Neural crest cell (in vitro differentiated cells): Measurements from ENCODE around the gene GPR158. TPM values are rescaled to one million over a fixed set of nuclear protein-coding genes. Genes with fewer than 3 reads are reported as not detected.

Experiments
- DNase-seq: peaks from one replicate; pipeline ENCODE4 v3.0.0; 2021; ENCODE audit warnings: low read depth, mixed read lengths, low spot score
- H3K27ac Mint-ChIP-seq: one replicate; pipeline ENCODE4 v1.8.0; 2021; ENCODE audit warnings: mild to moderate bottlenecking, mixed read lengths; ENCODE audit not compliant: unreplicated experiment
- H3K27me3 Mint-ChIP-seq: 2 replicates; pipeline ENCODE4 v1.8.0; 2021; ENCODE audit warnings: low read depth, mild to moderate bottlenecking, mixed read lengths
- H3K36me3 Mint-ChIP-seq: 2 replicates; pipeline ENCODE4 v1.8.0; 2021; ENCODE audit warnings: low read depth, mild to moderate bottlenecking, mixed read lengths
- H3K4me1 Mint-ChIP-seq: 2 replicates; pipeline ENCODE4 v1.8.0; 2021; ENCODE audit warnings: mixed read lengths
- H3K4me3 Mint-ChIP-seq: one replicate; pipeline ENCODE4 v1.8.0; 2021; ENCODE audit warnings: mild to moderate bottlenecking, mixed read lengths
- H3K9me3 Mint-ChIP-seq: 2 replicates; pipeline ENCODE4 v1.8.0; 2021; ENCODE audit warnings: mixed read lengths
- total RNA-seq: library from RNA; stranded (reverse); gene quantifications from 2 replicates; pipeline ENCODE4 v1.2.1, GENCODE V29; 2021
- TF ChIP-seq, protein P1 (sequence below): fragments of 200-600 bp; sonication (generic); conservative IDR thresholded peaks from 2 replicates; pipeline ENCODE4 v1.5.0; 2021; ENCODE audit warnings: antibody characterized with exemption, mild to moderate bottlenecking

The GPR158 gene
- total RNA-seq, 1 donor from 2014 or later, result 0.26 TPM

DNA sequence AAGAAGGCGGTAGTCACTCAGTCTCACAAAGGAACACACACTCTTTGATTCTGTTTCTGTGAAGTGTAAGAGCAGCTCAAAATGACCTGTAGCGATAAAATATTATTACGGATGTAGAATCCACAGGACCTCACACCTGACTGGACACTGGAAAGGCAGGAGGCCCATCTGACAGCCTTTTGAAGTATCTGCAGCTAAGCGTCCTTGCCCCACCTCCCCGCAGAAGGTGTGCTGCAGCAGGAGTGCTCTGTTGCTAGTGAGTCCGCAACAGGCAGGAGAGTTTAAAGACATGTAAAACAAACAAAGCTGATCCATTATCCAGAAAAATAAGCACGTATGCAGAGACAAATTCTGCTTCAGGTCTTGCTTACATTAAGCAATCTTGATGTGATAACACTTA is 355.5 kb downstream of the GPR158 start:
- no peaks in the 10 kb centered on the region for H3K4me1 Mint-ChIP-seq
- no peak overlapping the region for H3K27ac Mint-ChIP-seq
- no peaks in the 10 kb centered on the region for H3K9me3 Mint-ChIP-seq
- TF ChIP-seq, protein P1, sequence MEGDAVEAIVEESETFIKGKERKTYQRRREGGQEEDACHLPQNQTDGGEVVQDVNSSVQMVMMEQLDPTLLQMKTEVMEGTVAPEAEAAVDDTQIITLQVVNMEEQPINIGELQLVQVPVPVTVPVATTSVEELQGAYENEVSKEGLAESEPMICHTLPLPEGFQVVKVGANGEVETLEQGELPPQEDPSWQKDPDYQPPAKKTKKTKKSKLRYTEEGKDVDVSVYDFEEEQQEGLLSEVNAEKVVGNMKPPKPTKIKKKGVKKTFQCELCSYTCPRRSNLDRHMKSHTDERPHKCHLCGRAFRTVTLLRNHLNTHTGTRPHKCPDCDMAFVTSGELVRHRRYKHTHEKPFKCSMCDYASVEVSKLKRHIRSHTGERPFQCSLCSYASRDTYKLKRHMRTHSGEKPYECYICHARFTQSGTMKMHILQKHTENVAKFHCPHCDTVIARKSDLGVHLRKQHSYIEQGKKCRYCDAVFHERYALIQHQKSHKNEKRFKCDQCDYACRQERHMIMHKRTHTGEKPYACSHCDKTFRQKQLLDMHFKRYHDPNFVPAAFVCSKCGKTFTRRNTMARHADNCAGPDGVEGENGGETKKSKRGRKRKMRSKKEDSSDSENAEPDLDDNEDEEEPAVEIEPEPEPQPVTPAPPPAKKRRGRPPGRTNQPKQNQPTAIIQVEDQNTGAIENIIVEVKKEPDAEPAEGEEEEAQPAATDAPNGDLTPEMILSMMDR, result no peak
- H3K4me3 Mint-ChIP-seq, result no peak overlapping the region
- no peaks in the 10 kb centered on the region for H3K27me3 Mint-ChIP-seq
- no peaks in the 10 kb centered on the region for H3K36me3 Mint-ChIP-seq
- no peak for DNase-seq

- no peak for DNase-seq
- H3K4me1 Mint-ChIP-seq, result no peaks in the 10 kb centered on the region
- no peak overlapping the region for H3K4me3 Mint-ChIP-seq
- H3K27me3 Mint-ChIP-seq, result no peaks in the 10 kb centered on the region
- H3K27ac Mint-ChIP-seq, result no peak overlapping the region
- no peaks in the 10 kb centered on the region for H3K9me3 Mint-ChIP-seq
- H3K36me3 Mint-ChIP-seq, result no peaks in the 10 kb centered on the region
- TF ChIP-seq, protein P1, result no peak
Measured at GRCh38 chr10:25531457-25532061, 356.8 kb downstream of the GPR158 start.

DNA sequence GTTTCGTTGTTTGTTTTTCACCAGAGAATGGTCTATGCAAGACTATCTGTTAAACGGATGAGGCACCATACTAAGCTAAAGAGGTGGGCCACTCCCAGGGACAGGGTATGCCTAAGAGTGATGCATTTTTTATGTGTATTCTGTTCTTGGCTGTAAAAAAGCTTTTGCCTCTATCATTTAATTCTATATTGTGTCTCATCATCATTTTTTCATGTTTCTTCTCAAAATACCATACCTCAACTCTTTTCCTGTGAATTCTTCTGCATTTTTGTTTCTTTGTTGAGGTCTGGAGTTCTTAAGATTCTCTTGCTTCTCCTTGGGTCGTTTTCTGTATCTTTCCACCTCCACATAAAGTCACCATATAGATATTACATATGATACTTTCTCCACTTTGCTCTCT is 357.4 kb downstream of the GPR158 start:
- Mint-ChIP-seq H3K4me3 (no peak overlapping the region), H3K27ac (no peak overlapping the region), H3K9me3 (no peaks in the 10 kb centered on the region), H3K27me3 (no peaks in the 10 kb centered on the region), H3K4me1 (no peaks in the 10 kb centered on the region), H3K36me3 (no peaks in the 10 kb centered on the region)
- TF ChIP-seq, protein P1, result no peak
- DNase-seq, result no peak

GRCh38 chr10:25536027-25536426 is 361.2 kb downstream of the GPR158 start:
- TF ChIP-seq, protein P1, result no peak
- H3K4me1 Mint-ChIP-seq, result no peaks in the 10 kb centered on the region
- no peak overlapping the region for H3K4me3 Mint-ChIP-seq
- no peaks in the 10 kb centered on the region for H3K27me3 Mint-ChIP-seq
- H3K27ac Mint-ChIP-seq, result no peak overlapping the region
- no peaks in the 10 kb centered on the region for H3K9me3 Mint-ChIP-seq
- DNase-seq, result no peak
- H3K36me3 Mint-ChIP-seq, result no peaks in the 10 kb centered on the region

- no peak for DNase-seq
- H3K27ac Mint-ChIP-seq, result no peak overlapping the region
- H3K36me3 Mint-ChIP-seq, result peaks cover 3% of the 10 kb centered on the region
- H3K4me3 Mint-ChIP-seq, result no peak overlapping the region
- no peaks in the 10 kb centered on the region for H3K27me3 Mint-ChIP-seq
- H3K9me3 Mint-ChIP-seq, result peaks cover 6% of the 10 kb centered on the region
- TF ChIP-seq, protein P1, result no peak
- peaks cover 20% of the 10 kb centered on the region for H3K4me1 Mint-ChIP-seq
Measured at GRCh38 chr10:25547382-25547781, 372.6 kb downstream of the GPR158 start.
